ENCODE measurements around the gene EVA1A.

DNA sequence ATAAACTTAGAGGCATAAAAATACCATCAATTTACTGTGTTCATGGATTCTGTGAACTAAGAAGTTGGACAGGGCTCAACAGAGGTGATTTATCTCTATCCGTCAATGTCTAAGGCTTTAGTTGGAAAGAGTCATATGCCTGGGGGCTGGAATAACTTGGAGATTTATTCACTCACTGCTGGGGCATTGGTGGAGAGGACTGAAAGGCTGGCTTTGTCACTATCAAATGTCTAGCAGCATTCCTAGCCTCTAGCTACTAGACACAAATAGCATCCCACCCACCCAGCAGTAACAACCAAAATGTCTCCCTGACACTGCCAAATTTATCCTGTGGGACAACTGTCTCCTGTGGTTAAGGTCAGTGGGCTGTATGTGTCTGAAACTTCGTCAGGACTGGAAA lies 71.0 kb downstream of the EVA1A start:
- TF ChIP-seq EZH2 (IDR thresholded peaks at IDR 0.05; ENCODE audit: low read depth, unreplicated experiment) = no peak
- TF ChIP-seq CTCF (conservative IDR thresholded peaks at IDR 0.05; ENCODE audit: low read depth in 2 of 2) = no peak
- TF ChIP-seq EZH2phosphoT487 (IDR thresholded peaks at IDR 0.05; ENCODE audit: unreplicated experiment) = no peak
- no peak for TF ChIP-seq CREB1 (CRISPR knock-in tag; IDR thresholded peaks at IDR 0.05; ENCODE audit: low read depth)
- no peak for TF ChIP-seq REST (IDR thresholded peaks at IDR 0.05; ENCODE audit: unreplicated experiment)
- TF ChIP-seq POLR2AphosphoS5 (IDR thresholded peaks at IDR 0.05; ENCODE audit: low read depth) = no peak
